DND-41 (cell line): ENCODE results near the gene SKIL.

Source experiments
- CTCF ChIP-seq: IDR thresholded peaks from 2 replicates; pipeline ENCODE4 v1.5.1; 2012; ENCODE audit warnings: borderline replicate concordance, low read length, moderate library complexity, mild to moderate bottlenecking; ENCODE audit not compliant: poor library complexity, severe bottlenecking; ENCODE audit errors: extremely low read depth
- EZH2 ChIP-seq: IDR thresholded peaks from 3 replicates; pipeline ENCODE4 v1.6.1; 2012; ENCODE audit warnings: borderline replicate concordance, low read depth, mild to moderate bottlenecking, moderate library complexity, low read length, inconsistent platforms; ENCODE audit not compliant: severe bottlenecking

DNA sequence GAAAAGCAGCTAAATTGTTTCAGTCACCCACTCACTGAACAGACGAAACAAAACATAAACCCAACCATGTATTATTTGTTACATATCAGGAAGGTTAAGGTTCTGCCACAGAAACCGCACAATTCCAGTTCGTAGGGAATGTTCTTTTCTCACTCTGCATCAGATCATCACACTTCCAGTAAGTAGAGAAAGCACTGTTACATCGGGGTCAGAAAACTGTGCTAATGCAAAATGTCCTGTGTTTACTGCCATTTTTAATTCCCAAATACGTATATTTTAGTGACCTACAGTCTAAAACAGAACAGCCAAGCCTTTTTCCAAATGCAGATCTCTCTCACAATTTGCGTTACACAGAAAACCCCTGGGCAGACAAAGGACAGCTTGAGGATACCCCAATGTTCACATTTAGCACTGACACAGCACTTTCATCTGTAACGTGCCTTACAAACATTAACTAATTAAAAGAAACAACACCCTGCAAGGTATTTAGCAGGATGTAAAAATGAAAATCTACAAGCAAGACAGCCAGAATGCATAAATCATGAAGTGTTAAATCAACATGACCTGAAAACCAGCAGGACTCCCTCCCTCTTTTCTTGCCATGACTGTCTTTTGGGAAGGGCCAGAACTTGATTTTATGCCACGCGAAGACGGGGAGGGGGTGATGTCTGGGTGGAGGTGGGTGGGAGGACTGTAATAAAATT is 34.8 kb upstream of the SKIL start:
- no peak for TF ChIP-seq CTCF
- TF ChIP-seq EZH2 = no peak
